Activated CD4-positive, alpha-beta T cell treated with anti-CD3 and anti-CD28 coated beads for 24 hours (primary cell): ENCODE data around the gene ALDH6A1.

Source experiments
- DNase-seq, 2 donors: peaks; one replicate each; pipeline ENCODE4 v3.0.0-alpha.2; 2020; ENCODE audit warnings: low read depth in 2 of 2

ALDH6A1 gene

GRCh38 chr14:74049876-74050495 is 34.3 kb downstream of the ALDH6A1 start:
- no peak for DNase-seq

GRCh38 chr14:74048281-74048680 is 36.0 kb downstream of the ALDH6A1 start:
- DNase-seq: no peak

DNA sequence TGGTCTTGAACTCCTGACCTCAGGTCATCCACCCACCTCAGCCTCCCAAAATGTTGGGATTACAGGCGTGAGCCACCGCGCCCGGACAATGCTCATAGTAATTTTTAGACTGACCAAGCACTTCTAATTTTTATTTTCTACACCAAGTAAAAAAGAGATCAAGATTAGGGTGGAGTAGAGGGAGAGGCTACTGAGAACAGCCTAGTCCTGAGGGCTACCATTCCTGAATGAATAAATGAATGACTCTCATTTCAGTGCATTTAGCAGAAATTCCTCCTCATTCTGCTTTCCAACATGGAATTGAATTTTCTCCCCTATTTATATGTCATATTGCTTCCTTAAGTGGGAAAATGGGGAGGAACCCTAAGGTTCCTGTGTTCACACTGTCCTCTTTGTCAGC is 38.7 kb downstream of the ALDH6A1 start:
- no peak for DNase-seq

GRCh38 chr14:74042296-74042695 is 42.0 kb downstream of the ALDH6A1 start:
- no peak for DNase-seq

GRCh38 chr14:74038020-74038859 is 46.0 kb downstream of the ALDH6A1 start:
- peak in 1 of 2 donors; percentile 12 for DNase-seq

DNA sequence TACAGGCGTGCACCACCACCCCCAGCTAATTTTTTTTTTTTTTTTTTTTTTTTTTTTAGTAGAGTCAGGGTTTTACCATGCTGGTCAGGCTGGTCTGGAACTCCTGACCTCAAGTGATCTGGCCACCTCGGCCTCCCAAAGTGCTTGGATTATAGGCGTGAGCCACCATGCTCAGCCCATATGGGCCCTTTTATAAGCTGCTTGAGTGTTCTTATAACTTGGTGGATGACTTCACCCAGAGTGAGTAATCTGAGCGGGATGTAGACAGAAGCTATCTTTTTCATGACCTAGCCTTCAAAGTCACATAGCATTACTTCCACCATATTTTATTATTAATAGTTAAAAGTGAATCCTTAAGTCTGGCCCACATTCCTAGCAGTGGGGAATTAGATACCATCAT is 48.7 kb downstream of the ALDH6A1 start:
- DNase-seq: no peak

DNA sequence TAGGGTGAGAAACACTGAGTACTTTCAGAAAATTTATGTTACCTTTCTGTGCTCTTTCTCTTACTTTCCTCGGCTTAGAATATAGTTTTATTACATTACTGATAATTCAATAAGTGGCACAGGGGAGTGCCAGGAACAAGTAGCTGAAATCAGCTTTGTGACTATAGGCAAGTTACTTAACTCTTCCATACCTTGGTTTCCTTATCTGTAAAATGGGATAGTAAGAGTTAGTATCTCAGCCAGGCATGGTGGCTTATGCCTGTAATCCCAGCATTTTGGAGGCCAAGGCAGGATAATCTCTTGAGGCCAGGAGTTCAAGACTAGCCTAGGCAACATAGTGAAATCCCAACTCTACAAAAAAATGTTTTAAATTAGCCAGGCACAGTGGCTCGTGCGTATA is 49.7 kb downstream of the ALDH6A1 start:
- DNase-seq: no peak

DNA sequence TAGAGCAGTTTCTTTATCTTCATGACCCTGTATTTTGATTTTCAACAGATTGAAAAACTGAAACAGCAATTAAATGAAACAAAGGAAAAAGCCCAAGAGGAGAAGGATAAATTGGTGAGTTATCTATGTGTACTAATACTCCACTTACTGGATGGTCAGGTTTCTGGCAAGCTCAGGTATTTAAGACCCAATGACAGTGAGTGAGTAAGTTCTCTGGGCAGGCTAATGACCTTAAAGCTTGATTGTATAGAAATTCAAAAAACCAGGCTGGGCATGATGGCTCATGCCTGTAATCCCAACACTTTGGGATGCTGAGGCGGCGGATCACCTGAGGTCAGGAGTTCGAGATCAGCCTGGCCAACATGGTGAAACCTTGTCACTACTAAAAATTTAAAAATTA is 55.1 kb downstream of the ALDH6A1 start:
- no peak for DNase-seq

DNA sequence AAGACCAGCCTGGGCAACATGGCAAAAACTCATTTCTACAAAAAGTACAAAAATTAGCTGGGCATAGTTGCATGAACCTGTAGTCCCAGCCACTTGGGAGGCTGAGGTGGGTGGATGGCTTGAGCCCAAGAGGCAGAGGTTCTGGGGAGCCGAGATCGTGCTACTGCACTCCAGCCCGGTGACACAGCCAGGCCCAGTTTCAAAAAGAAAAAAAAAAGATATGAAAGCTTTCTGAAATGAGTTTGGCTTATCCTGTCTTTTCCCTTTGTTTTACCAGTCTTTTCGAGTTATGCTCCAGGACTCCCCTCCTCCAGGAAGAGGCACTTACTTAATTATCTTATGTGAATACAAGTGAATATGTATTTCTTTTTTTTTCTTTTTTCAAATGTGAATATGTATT is 61.9 kb downstream of the ALDH6A1 start:
- DNase-seq: no peak

GRCh38 chr14:74019408-74020137 is 64.7 kb downstream of the ALDH6A1 start:
- DNase-seq: no peak

- DNase-seq: peak; percentile 71 to 76
Observed at GRCh38 chr14:74018586-74019407, 65.5 kb downstream of the ALDH6A1 start, which contains the start of the genes BBOF1 and ENTPD5. BBOF1 (plus strand) TSS chr14:74019349; CDS start chr14:74019479, 130 bp downstream. ENTPD5 (minus strand) TSS chr14:74019288; CDS start chr14:73988102, 31,186 bp downstream.

DNA sequence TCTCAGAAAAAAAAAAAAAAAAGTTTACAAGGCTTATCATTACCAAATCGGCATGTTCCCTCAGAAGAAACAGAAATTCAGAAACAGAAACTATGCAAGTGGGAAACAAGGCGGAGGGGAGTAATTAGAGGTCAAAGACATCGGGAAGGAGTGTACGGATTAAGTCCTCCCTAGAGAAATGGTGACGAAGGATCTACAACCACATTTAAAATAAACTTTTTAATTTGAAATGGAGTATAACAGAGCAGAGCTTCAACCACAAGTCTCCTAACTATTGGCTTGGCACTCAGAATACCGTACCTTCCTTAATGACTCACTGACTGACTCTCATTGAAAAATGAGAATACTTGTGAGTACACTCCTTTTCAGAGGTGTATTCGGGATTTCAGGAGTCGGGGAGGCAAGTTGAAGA is 66.1 kb downstream of the ALDH6A1 start:
- no peak for DNase-seq

- DNase-seq: no peak
Observed at GRCh38 chr14:74015963-74016362, 68.3 kb downstream of the ALDH6A1 start.

DNA sequence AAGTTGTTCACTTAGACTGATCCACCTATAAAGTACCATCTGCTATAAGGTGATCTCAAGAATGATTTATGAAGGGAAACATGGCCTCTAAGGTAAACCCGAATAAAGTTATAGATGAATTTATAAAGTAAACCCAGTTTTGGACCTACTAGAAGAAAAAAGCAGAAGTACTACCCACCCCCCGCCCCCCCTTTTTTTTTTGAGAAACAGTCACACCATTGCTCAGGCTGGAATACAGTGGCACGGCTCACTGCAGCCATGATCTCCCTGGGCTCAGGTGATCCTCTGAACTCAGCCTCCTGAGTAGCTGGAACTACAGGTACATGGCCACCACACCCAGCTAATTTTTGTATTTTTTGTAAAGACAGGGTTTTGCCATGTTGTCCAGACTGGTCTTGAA is 69.1 kb downstream of the ALDH6A1 start:
- DNase-seq: no peak

GRCh38 chr14:74014299-74014698 is 70.0 kb downstream of the ALDH6A1 start:
- no peak for DNase-seq

DNA sequence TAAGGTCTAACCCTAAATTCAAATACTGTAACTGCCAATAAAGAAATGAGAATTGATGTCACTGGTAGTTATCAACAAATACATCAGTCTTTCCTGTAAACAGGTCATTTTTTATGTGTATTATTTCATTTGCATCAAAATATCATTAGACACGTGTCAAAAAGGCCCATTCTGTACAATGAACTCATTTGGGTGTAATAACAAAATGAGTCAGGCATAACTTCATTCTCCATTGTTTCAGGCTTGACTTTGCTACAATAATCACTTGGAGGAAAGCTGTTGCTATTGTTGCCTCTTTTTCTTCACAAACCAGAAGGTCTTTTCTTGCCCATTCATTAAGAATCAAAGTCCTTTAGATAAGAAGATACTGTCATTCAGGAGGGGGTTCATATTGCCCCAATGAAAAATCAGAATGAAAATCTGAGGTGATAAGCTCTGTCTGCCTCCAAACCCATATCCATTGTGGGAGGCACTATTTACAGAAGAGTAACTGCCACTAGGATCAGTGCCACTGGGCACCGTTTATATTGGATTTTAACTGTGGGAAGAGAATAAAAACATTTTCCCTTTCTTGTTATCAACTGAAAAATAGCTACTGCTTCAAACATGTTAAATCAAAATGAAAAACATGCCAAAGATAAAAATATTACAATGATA is 75.3 kb downstream of the ALDH6A1 start:
- DNase-seq: no peak
